COLO668 (cell line): ENCODE results near the gene DSE.

Experiments
- DNase-seq: peaks from one replicate; lab custom pipeline; 2025; ENCODE audit not compliant: unreplicated experiment; lab: John Stamatoyannopoulos, UW

The DSE gene

DNA sequence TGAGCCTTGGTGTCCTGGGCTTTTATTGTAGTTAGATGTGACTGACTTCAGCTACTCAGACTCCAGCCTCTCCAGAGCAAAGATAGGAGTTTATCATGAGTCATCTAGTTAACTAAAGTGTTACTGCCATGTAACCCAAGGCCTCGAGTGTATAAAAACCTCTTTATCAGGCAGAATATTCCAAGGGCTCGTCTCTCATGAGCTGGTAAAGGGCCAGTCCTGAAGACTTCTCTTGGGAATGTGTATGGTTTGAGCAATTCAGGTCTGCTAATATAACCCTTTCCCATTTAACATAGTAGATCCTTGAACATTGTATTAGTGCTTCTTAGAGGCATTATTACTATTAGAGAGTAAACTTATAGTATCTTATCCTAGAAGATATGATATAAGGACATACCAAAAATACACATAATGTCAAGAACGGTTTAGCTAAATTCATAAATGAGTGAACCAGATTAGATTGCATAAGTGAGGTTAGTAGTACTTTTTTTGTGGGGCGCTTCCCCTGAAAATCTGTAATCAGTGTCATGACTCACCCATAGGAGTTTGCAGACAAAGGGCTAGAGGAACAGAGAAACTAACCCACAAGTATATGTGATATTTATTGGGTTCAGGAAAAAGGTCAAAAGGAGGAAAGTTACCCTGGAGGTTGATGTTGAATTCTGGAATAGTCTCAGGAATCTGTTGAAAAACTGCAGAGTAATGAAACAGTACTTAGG, 16.0 kb downstream of the DSE start:
- DNase-seq, result no peak

DNA sequence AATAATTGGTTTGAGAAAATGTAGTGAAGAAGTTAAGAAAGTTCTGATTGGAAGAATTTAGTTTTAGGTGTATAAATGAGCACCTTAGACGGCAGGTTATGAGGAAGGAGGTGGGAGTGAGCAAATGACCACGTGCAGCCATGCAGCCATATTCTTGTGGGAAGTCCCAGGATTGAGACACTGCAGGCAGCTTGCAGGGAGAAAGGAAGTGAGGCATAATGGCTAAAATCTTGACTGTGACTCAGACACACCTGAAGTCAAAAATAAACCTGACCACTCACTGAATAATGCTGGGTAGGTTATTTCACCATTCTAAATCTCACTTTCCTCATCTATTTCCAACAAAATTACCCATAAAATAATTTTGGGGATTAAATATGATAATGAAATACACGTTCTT, 16.6 kb downstream of the DSE start:
- DNase-seq, result no peak

DNA sequence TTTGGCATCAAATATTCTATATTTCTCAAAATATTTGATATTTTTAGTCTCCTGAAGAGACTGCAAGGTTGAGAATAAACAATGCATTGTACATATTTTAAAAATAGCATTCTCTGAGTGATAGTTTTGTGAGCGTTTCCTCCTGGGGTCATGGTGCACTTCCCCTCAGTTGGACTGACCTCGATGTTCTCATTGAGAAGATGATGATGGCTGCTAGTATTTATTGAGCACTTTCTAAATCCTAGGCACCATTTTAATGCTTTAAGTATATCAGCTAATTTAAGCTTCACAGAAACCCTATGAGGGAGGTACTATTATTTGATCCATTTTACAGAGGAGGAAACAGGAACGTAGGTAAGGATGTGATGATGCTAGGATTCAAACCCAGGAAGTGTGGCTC, 18.2 kb downstream of the DSE start:
- no peak for DNase-seq

DNA sequence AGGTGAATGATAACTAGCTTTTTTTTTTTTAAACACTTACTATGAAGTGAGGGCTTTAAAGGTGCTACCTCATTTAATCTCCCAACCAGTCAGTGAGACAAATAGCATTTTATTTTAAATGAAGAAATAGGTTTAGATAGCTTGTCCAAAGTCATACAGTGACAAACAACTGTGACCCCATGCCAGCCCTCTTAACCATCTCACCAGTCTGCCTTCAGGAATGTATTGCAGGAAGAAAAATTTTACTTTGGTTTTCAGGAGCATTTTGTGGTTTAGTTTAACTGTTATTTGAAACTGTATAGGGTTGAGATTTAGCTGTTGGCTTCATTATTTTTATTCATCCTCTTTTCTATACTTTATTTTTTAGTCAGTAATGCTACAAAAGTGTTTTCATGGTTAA, 18.6 kb downstream of the DSE start:
- no peak for DNase-seq

DNA sequence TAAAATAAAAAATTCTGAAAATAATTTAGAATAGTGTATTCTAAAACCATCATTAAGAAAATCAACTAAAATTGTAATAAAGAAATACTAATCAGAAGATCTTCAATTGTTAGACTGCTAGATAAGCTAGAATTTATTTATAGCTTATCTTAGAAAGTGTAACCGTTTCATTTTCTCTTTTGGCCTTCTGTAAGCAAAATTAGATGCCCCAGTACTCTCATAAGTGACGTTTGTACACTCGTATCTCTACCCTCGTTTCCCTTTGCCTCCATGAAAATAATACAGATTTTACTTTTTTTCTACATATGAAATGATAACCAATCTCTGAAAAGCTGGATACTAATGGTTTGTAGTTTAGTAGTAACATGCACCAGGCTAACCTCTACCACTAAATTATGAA, 19.8 kb downstream of the DSE start:
- no peak for DNase-seq

DNA sequence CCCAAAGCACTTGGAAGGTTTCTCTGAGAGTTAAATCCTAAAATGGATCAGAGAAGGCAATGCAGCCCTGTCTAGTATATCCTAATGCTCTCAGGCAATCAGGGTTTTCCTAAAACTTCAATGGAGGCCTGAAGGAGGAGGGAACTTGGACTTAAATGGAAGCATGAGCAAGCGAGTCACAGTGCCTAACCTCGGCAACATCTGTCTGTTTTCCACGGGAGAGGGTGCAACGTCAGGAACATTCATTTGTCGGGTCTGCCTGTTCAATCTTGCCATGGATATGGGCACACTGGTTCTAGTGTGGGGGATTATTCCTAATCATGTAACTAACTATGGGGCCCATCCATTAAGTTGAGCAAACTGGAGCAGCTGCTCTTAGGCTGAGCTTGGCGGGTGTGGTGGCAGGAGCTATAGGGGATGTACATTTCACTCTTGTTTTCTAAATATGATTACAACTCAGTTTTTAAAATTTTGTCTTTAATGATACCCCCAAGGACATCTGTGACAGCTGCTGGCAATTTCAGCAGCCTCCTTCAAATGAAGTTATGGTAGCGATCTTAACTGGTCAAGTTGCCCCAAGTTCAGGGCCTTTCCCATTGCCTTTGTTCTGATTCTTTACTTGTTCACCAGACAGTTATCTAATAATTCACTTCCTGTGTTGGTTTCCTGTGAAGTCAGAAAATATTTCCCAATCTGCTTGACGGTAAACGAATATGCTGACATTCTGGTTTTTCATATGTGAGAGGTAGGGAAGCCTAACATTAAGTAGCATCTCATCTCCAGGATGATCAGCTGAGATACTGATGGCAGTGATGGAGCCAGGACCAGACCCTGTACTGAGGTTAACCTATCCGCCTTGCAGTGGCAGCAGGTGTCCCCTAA, 21.6 kb downstream of the DSE start:
- DNase-seq, result no peak

DNA sequence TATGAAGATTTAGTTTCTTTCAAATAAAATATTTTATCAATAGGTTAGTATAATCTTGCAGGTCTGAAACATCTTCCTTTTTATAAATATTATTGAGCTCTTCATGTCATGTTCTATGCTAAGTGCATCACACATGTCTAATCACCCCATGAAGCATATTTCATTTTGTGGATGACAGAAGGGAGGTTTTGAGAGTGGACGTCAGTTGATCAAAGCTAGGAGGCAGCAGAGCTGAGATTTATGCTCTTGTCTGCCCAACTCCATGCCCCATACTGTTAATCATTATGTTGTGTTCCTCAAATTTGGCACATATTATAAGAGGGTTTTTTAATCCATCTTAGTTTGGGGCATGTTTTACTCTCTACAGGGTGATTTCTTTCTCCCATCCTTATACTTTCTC, 22.7 kb downstream of the DSE start:
- DNase-seq, result no peak

DNA sequence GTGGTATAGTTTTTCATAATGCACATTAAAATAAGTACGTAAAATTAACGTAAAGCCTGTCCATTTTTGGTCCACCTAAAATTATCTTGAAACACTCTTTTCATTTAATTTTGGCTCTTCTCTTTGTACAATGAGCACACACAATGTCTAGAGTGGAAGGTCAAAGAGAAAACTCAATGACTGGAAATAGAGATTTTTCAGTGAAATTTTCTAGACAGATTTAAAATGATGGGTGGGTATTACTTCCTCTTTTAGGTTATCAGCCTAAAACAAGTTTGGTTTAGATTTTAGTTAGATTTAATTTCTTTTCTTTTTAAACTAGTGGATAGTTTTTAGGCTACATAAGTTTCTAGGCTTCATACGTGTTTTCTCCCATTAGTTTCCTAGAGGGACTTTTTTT, 24.9 kb downstream of the DSE start:
- no peak for DNase-seq

DNA sequence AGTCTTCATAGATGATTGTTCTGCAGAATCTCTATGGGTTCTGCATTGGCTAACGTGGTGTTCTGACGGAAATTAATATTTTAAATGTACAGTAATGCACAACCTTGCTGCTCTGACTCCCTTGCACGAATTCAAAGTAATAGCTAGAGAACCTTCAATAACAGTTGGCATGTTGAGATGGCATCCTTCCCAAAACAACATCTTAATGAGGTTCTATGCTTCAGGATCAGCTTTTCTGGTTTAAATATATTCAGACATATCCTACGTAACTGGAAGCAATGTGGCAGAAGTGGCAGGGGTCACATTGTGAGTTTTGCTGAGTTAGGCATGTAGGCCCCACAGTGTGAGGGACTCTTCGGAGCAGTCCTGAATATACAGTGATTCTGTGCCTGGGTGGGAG, 25.7 kb downstream of the DSE start:
- DNase-seq, result no peak

DNA sequence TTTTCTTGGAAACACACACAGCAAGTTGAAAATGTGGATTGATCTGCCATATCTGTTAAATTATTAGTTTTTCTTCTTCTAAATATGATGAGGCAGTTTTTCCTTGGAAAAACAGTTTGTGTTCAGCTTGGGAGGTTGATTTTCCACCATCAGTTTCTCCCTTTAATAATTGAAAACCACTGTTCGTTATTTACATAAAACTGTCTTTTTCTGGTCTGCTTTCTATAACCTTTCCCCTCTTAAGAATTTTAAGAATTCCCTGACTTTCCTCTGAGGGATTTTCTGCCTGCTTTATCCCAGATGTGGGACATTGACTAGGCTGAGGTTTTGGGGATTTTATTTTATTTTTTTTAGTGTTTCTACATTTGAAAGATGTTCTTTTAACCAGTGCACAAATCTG, 27.2 kb downstream of the DSE start:
- DNase-seq, result no peak

DNA sequence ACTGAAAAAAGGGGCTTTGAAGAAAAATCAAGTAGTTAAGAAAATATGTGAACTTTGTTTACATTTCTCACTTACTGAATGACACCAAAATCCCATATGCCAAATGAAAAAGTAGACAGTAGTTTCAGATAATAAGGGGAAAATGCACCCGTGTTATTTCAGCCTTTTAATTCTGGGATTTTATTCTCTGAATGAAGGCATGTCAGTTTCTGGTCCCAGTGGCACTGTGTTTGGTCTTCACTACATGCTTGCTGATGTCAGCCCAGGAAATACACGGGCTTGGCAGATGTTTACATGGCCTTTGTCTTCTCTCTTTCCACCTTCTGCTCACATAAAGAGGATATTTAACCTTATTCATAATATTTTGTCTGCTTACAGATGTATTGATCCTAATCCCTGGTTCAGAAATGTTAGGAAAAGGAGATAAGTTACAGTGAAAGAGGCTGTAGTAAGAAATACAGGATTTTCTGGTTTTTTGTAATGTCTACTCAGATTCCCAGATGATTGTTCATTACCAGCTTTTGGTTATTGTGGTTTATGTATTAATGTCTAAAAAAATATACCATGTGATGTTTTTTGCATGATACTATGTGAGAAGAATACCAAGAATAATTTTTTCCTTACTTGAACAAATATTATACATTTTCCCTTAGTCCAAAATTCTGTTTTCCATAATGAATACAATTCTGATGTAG, 27.7 kb downstream of the DSE start:
- DNase-seq, result no peak

DNA sequence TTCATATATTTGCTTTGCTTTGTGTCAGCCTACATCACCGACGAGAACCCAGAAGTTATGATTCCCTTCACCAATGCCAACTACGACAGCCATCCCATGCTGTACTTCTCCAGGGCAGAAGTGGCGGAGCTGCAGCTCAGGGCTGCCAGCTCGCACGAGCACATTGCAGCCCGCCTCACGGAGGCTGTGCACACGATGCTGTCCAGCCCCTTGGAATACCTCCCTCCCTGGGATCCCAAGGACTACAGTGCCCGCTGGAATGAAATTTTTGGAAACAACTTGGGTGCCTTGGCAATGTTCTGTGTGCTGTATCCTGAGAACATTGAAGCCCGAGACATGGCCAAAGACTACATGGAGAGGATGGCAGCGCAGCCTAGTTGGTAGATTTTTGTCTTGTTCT, 28.5 kb downstream of the DSE start:
- DNase-seq, result no peak

DNA sequence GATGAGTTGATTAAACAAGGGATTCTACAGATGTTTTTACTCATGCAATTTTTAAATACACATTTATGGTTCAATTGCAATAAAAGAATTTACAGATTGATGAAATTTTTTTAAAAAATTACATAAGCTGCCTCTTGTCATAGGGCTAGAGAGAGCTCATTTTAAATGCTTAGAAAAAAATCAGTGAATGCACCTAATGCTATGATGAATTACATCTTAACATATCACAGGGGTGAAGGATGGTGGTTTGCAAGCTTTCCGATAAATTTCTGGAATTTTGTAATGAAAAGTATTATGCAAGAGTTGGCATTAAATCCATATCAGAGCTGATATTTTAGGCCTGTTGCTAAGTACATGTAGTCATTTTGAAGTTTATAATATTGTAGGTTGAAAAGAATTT, 29.6 kb downstream of the DSE start:
- no peak for DNase-seq

DNA sequence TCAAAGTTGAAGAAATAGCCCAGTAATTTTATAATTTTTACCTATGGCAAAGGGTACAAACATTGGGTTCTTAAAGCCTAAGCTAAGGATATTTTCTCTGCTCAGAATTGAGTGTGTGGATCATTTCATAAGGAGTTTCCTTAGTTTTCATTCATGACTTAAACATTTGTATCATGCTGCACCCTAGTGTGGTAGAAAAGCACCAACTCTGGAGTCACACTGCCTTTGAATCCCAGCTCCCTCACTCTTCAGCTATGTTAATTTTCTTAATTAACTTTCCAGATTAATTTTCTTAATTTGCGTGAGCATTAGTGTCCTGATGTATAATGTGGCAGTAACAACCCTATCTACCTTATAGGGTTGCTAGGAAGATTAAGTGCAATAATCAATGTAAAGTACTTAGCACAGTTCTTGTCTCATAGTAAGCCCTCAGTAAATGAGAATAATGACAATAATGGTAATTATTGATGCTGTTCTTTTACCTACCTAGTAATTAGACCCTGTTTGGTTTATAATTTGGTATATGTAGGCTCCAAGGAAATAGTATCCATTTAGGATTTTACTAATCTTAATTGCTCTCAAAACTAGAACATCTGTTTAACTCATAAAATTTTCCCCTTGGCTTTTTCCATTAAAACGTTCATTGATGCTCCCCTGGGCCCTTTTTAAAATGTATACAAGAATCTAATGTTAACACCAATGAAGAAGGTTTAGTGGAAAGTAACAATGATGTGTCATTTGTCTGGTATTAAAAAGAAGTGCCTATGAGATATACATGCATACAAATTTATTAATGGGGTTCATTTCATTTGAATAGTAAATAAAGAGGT, 31.6 kb downstream of the DSE start:
- DNase-seq, result no peak

DNA sequence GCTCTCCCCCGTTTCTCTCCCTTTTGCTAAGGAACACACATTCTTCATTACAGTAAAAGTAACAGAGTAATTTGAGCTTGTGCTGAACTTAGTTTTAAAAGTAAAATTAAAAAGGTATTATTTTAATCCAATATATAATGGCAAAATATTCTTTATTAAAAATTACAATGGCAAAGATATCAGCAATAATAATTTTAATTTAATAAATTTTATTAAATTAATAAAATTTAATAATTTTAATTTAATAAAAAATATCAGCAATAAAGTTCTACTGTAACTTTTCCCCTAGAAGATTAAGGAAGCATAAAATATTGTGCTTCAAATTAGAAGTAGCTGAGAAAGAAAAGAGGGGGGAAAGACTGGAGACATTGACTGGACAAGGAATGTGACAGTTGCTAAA, 32.5 kb downstream of the DSE start:
- no peak for DNase-seq

DNA sequence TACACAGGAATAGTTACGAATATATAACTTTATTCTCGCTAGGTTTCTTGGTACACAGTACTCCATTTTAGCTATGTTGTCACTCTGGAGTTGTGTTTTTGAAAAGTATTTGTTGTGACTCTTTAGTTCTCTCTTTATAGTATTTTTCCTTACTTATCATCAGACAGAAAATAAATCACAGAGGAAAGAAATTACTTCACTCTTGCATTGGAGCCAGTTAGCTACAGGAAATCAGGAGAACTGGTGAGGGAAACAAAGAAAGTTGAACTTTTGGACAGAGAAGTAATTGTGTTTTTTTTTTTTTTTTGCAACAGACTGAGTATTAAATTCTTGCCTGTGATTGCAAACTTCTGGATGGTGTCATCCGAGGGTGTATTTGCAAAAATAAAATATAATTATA, 33.9 kb downstream of the DSE start:
- no peak for DNase-seq

DNA sequence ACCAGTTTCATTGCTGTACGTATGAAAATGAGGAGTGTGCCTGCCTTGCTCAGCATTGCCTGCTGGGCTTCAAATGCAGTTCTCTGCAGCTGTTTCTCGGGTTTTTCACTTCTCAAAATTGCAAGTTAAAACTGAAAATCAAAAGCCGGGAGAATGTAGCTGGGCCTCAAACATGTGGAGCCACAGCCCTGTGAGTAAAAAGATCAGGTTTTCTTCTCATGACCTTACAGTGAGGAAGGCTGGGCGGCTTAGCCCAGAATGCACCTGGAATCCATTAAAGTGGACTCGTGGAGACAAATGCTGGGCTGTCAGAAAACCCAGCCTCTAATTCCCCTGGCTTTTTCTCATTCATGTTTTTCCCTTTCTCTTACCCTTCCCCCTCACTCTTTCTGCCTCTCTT, 34.4 kb downstream of the DSE start:
- no peak for DNase-seq

DNA sequence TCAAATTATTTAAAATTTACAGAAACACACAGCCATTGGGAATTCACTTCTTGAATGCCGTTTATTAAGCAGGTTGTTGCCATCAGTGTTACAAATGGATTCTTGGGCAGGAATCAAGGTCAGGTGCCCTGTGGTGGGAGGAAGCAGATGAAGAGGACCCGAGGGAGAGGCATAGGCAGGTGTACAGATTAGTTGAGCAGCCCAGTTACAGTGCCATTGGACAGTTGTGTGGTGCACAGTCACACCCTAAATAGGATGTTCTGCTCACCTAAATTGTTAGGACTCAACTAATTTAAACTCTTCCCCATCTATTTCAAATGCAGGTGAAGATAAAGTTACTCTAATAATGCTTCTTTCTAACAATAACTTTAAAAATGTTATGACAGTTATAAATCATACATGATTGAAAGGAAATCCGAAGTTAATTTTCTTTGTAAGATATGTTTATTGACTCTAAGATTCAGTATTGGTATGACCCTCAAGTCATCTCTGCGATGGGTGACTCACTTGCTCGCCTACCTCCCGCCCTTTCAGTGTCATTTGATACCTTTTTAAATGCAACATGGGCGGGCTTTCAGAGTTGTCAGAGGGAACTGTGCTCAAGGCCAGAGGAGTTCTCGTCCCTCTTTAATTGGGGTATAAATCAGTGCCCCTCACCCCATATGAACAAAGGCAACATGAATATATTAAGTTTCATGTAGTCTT, 35.1 kb downstream of the DSE start:
- DNase-seq, result no peak

DNA sequence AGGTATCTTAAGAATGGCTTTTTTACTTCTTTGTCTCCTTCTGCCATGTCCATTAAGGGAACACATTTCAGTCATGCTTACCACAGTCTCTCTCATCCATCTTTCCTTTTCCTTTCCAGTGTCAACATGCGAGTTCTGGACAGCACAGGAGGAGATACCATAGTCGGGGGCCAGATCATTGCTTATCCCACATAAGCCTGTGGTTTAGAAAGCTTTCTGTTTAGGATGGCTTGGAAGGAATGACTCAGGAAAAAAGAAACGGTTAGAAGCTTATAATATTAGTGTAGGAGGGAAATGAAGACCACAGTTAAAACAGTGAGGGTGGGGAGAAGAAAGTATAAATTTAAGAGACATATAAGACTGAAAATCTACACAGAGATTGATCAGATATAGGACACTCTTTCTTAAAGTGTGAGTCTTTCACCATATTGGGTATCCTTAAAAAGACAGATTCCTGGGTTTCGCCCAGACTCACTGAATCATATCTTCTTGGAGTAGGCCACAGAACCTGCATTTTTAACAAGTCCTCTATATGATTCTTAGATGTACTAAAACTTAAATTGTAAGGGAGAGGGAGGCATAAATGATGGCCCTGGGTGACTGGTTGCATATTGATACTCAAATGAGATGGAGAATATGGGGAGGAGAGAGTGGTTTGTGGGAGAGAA, 36.1 kb downstream of the DSE start:
- no peak for DNase-seq

DNA sequence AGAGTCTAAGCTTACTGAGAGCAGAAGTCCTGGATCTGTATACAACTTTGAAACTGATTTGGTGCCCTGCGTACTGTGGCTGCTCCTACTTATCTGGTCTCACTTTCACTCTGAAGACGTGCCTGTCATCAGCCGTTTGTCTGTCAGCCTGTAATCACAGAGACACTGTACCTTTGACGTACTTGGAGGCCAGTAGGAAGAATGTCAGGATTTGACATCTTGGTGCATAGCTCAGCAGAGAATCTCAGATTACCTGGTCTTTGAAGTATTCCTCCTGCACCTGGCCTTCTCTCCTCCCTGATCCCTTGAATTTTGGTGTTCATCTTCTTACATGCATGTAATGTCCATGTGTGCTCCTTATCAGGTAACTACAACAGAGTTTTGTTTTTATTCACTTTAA, 37.7 kb downstream of the DSE start:
- DNase-seq, result no peak
